Measurements from ENCODE around the gene SLC31A1. TPM values are rescaled to one million over a fixed set of nuclear protein-coding genes. Genes with fewer than 3 reads are reported as not detected.

SLC31A1 gene
- total RNA-seq, 1 experiment from 2014 or later, result 17.6 TPM

- Histone ChIP-seq H3K36me3 (ENCODE audit: control insufficient read depth, insufficient read depth, low read length) (peaks cover 18% of the 10 kb centered on the region), H3K9me3 (ENCODE audit: control insufficient read depth, insufficient read depth, low read depth, low read length) (no peaks in the 10 kb centered on the region), H3K4me3 (ENCODE audit: low read depth in 2 of 2, low read length in 2 of 2) (no peak overlapping the region), H3K4me1 (ENCODE audit: control insufficient read depth, insufficient read depth, low read length) (no peaks in the 10 kb centered on the region), H3K27ac (ENCODE audit: low read length) (no peak overlapping the region), H3K27me3 (ENCODE audit: control insufficient read depth, insufficient read depth, low read length) (no peaks in the 10 kb centered on the region)
- in situ Hi-C loops (cut with HindIII; ENCODE audit: low pct_unique_long_range_greater_than_20kb, low sequenced_read_pairs), result no loop called here
- no peak for TF ChIP-seq TCF7L2 (IDR thresholded peaks at IDR 0.05; ENCODE audit: low read depth, low read length)
- no peak for TF ChIP-seq SIN3A (IDR thresholded peaks at IDR 0.05; ENCODE audit: borderline replicate concordance, insufficient read depth, low read depth, low read length)
- no peak for TF ChIP-seq POLR2AphosphoS5 (IDR thresholded peaks at IDR 0.05; ENCODE audit: low read depth, low read length)
- TF ChIP-seq CTCF (IDR thresholded peaks at IDR 0.05), result no peak
- TF ChIP-seq REST (IDR thresholded peaks at IDR 0.05; ENCODE audit: insufficient read depth in 1 of 2, low read depth in 2 of 2, low read length in 1 of 2), result no peak
- BruUV-seq (replicated peaks), result no TSS peak
- no peak for DNase-seq (ENCODE audit: low read depth, low spot score)
- POLR2A ChIA-PET, result no interaction called here
- intact Hi-C loops (cut with micrococcal nuclease; ENCODE audit: unreplicated experiment), result no loop called here
- no peak for ATAC-seq
- CTCF ChIA-PET, result no interaction called here
Observed at GRCh38 chr9:113176803-113177202, 44.5 kb upstream of the SLC31A1 start.

- in situ Hi-C loops (cut with HindIII; ENCODE audit: low pct_unique_long_range_greater_than_20kb, low sequenced_read_pairs) (no loop called here), intact Hi-C loops (cut with micrococcal nuclease; ENCODE audit: unreplicated experiment) (no loop called here)
- no peaks in the 10 kb centered on the region for H3K27me3 ChIP-seq (ENCODE audit: control insufficient read depth, insufficient read depth, low read length)
- no peaks in the 10 kb centered on the region for H3K4me1 ChIP-seq (ENCODE audit: control insufficient read depth, insufficient read depth, low read length)
- peaks cover 20% of the 10 kb centered on the region for H3K36me3 ChIP-seq (ENCODE audit: control insufficient read depth, insufficient read depth, low read length)
- DNase-seq (ENCODE audit: low read depth, low spot score) (no peak), ATAC-seq (no peak)
- no TSS peak for BruUV-seq (replicated peaks)
- TF ChIP-seq SIN3A (IDR thresholded peaks at IDR 0.05; ENCODE audit: borderline replicate concordance, insufficient read depth, low read depth, low read length) (no peak), CTCF (IDR thresholded peaks at IDR 0.05) (no peak), REST (IDR thresholded peaks at IDR 0.05; ENCODE audit: insufficient read depth in 1 of 2, low read depth in 2 of 2, low read length in 1 of 2) (no peak), TCF7L2 (IDR thresholded peaks at IDR 0.05; ENCODE audit: low read depth, low read length) (no peak), POLR2AphosphoS5 (IDR thresholded peaks at IDR 0.05; ENCODE audit: low read depth, low read length) (no peak)
- POLR2A ChIA-PET, result no interaction called here
- no peak overlapping the region for H3K4me3 ChIP-seq (ENCODE audit: low read depth in 2 of 2, low read length in 2 of 2)
- CTCF ChIA-PET, result no interaction called here
- H3K9me3 ChIP-seq (ENCODE audit: control insufficient read depth, insufficient read depth, low read depth, low read length), result no peaks in the 10 kb centered on the region
- H3K27ac ChIP-seq (ENCODE audit: low read length), result no peak overlapping the region
Observed at GRCh38 chr9:113177251-113177650, 44.1 kb upstream of the SLC31A1 start.

Measured in Panc1 (cell line).